ENCODE data around the gene EPB41L3.

EPB41L3 gene

GRCh38 chr18:5431836-5432575, 111.8 kb downstream of the EPB41L3 start:
- H3K27ac ChIP-seq: no peak overlapping the region
- no peak for TF ChIP-seq CTCF (conservative IDR thresholded peaks at IDR 0.05)

- no peak for TF ChIP-seq CTCF (conservative IDR thresholded peaks at IDR 0.05)
- no peak overlapping the region for H3K27ac ChIP-seq
Measured at GRCh38 chr18:5430131-5430530, 113.7 kb downstream of the EPB41L3 start.

- TF ChIP-seq CTCF (conservative IDR thresholded peaks at IDR 0.05): no peak
- no peak overlapping the region for H3K27ac ChIP-seq
Measured at GRCh38 chr18:5429681-5430080, 114.1 kb downstream of the EPB41L3 start.

GRCh38 chr18:5425721-5426120, 118.1 kb downstream of the EPB41L3 start:
- TF ChIP-seq CTCF (conservative IDR thresholded peaks at IDR 0.05): no peak
- H3K27ac ChIP-seq: no peak overlapping the region

GRCh38 chr18:5424903-5425664, 118.7 kb downstream of the EPB41L3 start:
- peak; percentile 75 for TF ChIP-seq CTCF (conservative IDR thresholded peaks at IDR 0.05)
- no peak overlapping the region for H3K27ac ChIP-seq

GRCh38 chr18:5422626-5423025, 121.2 kb downstream of the EPB41L3 start:
- no peak overlapping the region for H3K27ac ChIP-seq
- TF ChIP-seq CTCF (conservative IDR thresholded peaks at IDR 0.05): no peak

GRCh38 chr18:5421981-5422380, 121.8 kb downstream of the EPB41L3 start:
- no peak overlapping the region for H3K27ac ChIP-seq
- TF ChIP-seq CTCF (conservative IDR thresholded peaks at IDR 0.05): no peak

All from VCaP (cell line).